Iris pigment epithelial cell (primary cell): Measurements from ENCODE around the gene EXOC3L1.

ENCODE experiments used
- DNase-seq: peaks from one replicate; pipeline ENCODE4 v3.0.0-alpha.2; 2011; ENCODE audit warnings: low read depth

The EXOC3L1 gene

GRCh38 chr16:67147437-67148140, 42.3 kb downstream of the EXOC3L1 start:
- no peak for DNase-seq

- no peak for DNase-seq
Observed at GRCh38 chr16:67146523-67147357, 43.2 kb downstream of the EXOC3L1 start.

GRCh38 chr16:67145746-67146145, 44.2 kb downstream of the EXOC3L1 start:
- no peak for DNase-seq

- no peak for DNase-seq
Observed at GRCh38 chr16:67144943-67145342, 45.0 kb downstream of the EXOC3L1 start.

- DNase-seq: no peak
Observed at GRCh38 chr16:67142342-67142741, 47.6 kb downstream of the EXOC3L1 start.

GRCh38 chr16:67141391-67141790, 48.5 kb downstream of the EXOC3L1 start:
- DNase-seq: no peak

GRCh38 chr16:67137605-67138004, 52.3 kb downstream of the EXOC3L1 start:
- peak; percentile 33 for DNase-seq
